GM19025 (cell line): ENCODE measurements around the gene RFPL4AL1.

Experiments used
- ATAC-seq: cut with Tn5 transposase; IDR thresholded peaks from one replicate; pipeline ENCODE4 v1.9.1; 2021; ENCODE audit warnings: mild to moderate bottlenecking, low read depth, moderate library complexity; ENCODE audit not compliant: unreplicated experiment

The RFPL4AL1 gene

DNA sequence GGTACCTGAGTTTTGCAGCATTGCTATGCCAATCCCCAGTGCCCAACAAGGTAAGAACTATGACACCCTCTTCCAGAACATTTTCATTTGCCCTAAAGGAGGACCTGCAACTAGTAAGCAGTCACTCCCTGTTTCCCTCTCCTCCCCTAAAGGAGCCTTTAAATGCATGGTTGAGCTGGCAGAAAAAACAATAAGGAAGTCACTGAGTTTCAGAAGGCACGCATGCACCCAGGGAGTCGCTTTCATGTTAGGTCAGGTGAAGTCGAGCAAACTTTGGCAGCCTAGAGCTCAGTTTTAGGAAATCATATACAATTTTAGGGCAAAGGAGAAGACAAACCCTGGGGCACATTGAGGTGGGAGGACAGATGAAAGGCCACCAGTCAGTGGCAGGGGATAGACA lies 51.1 kb downstream of the RFPL4AL1 start:
- no peak for ATAC-seq
